Endothelial cell (in vitro differentiated cells): ENCODE measurements around the gene SLC25A25. TPM values are rescaled to one million over a fixed set of nuclear protein-coding genes. Genes with fewer than 3 reads are reported as not detected.
"Not testable (repeated sequence)": the region's sequence is repeated elsewhere in the genome, so short reads cannot be mapped to it uniquely, and the experiment has no call there.

Experiments
- DNase-seq: peaks from one replicate; pipeline ENCODE4 v3.0.0; 2021; ENCODE audit warnings: low spot score
- H3K27ac Mint-ChIP-seq: one replicate; pipeline ENCODE4 v1.8.0; 2021; ENCODE audit warnings: mixed read lengths, inconsistent platforms; ENCODE audit not compliant: unreplicated experiment
- H3K27me3 Mint-ChIP-seq: one replicate; pipeline ENCODE4 v1.8.0; 2021; ENCODE audit warnings: mild to moderate bottlenecking, moderate library complexity, mixed read lengths, inconsistent platforms; ENCODE audit not compliant: unreplicated experiment
- H3K36me3 Mint-ChIP-seq: one replicate; pipeline ENCODE4 v1.8.0; 2021; ENCODE audit warnings: mild to moderate bottlenecking, low read depth, mixed read lengths, inconsistent platforms; ENCODE audit not compliant: unreplicated experiment
- H3K4me1 Mint-ChIP-seq: one replicate; pipeline ENCODE4 v1.8.0; 2021; ENCODE audit warnings: mild to moderate bottlenecking, mixed read lengths, inconsistent platforms; ENCODE audit not compliant: unreplicated experiment
- H3K4me3 Mint-ChIP-seq: one replicate; pipeline ENCODE4 v1.8.0; 2021; ENCODE audit warnings: mild to moderate bottlenecking, mixed read lengths, inconsistent platforms; ENCODE audit not compliant: unreplicated experiment
- H3K9me3 Mint-ChIP-seq: one replicate; pipeline ENCODE4 v1.8.0; 2021; ENCODE audit warnings: mixed read lengths, inconsistent platforms; ENCODE audit not compliant: unreplicated experiment
- total RNA-seq: library from RNA; stranded (reverse); fragmentation: NEBNext Ultra II Directional; extraction: Animal tissue kit (Norgen Biotek cat#: 25700); gene quantifications from one replicate; pipeline ENCODE4 v1.2.1, GENCODE V29; 2021; ENCODE audit not compliant: unreplicated experiment
- TF ChIP-seq, protein P1 (sequence below): fragments of 200-600 bp; sonication (generic); IDR thresholded peaks from one replicate; pipeline ENCODE4 v1.5.0; 2021; ENCODE audit warnings: antibody characterized with exemption; ENCODE audit not compliant: unreplicated experiment

Gene SLC25A25
- total RNA-seq, 1 donor from 2014 or later = 8.5 TPM

DNA sequence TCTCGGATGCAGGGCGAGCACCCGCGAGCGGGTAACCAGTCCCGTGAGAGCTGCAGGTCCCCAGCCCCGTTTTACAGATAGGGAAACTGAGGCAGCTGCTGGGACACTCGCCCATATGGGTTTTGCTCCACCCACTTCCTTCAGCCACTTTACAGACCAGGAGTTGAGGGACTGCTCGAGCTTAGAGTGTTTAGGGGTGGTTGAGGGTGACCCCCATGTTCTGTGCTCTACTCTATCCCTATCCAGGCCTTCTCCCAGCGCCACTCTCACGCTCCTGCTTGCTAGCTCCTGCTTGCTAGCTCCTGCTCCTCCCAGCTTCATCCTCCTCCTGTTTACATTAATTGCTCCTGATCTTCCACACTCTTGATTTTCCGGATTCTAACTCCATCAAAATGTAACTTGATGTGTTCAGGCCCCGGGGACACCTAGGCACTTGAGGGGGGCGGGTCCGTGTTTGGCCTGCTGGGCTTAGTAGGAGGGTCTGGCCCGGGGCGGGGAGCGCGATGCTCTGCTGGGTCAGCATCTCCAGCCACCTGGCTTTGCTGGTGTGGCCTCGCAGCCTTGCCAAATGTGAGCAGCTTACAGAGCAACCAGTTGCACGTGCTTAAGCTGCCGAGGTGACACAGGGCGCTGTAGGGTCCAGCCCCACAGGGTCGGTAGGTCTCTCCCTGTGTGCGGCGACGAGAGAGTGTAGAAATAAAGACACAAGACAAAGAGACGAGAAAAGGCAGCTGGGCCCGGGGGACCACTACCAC lies 61.0 kb downstream of the SLC25A25 start:
- peaks cover 8% of the 10 kb centered on the region for H3K9me3 Mint-ChIP-seq
- no peak for DNase-seq
- peak overlapping the region; percentile 90 for H3K4me3 Mint-ChIP-seq
- H3K4me1 Mint-ChIP-seq = peaks cover 16% of the 10 kb centered on the region
- peaks cover 6% of the 10 kb centered on the region for H3K27me3 Mint-ChIP-seq
- TF ChIP-seq, protein P1, sequence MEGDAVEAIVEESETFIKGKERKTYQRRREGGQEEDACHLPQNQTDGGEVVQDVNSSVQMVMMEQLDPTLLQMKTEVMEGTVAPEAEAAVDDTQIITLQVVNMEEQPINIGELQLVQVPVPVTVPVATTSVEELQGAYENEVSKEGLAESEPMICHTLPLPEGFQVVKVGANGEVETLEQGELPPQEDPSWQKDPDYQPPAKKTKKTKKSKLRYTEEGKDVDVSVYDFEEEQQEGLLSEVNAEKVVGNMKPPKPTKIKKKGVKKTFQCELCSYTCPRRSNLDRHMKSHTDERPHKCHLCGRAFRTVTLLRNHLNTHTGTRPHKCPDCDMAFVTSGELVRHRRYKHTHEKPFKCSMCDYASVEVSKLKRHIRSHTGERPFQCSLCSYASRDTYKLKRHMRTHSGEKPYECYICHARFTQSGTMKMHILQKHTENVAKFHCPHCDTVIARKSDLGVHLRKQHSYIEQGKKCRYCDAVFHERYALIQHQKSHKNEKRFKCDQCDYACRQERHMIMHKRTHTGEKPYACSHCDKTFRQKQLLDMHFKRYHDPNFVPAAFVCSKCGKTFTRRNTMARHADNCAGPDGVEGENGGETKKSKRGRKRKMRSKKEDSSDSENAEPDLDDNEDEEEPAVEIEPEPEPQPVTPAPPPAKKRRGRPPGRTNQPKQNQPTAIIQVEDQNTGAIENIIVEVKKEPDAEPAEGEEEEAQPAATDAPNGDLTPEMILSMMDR = no peak
- no peak overlapping the region for H3K27ac Mint-ChIP-seq
- H3K36me3 Mint-ChIP-seq = peaks cover 3% of the 10 kb centered on the region

DNA sequence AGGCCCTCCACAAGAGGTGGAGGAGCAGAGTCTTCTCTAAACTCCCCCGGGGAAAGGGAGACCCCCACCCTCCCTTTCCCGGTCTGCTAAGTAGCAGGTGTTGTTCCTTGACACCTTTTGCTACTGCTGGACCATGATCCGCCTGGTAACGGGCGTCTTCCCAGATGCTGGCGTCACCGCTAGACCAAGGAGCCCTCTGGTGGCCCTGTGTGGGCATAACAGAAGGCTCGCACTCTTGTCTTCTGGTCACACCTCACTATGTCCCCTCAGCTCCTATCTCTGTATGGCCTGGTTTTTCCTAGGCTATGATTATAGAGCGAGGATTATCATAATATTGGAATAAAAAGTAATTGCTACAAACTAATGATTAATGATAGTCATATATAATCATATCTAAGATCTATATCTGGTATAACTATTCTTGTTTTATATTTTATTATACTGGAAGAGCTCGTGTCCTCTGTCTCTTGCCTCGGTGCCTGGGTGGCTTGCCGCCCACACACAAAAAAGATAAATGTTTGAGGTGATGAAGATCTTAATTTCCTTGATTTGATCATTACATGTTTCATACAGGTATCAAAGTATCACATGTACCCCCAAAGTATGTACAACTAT lies 62.1 kb downstream of the SLC25A25 start:
- peak; percentile 67 for DNase-seq
- H3K36me3 Mint-ChIP-seq, H3K9me3 Mint-ChIP-seq, H3K4me3 Mint-ChIP-seq, H3K27ac Mint-ChIP-seq, H3K27me3 Mint-ChIP-seq: not testable (repeated sequence)
- TF ChIP-seq, protein P1 = peak; percentile 23
- peaks cover 11% of the 10 kb centered on the region for H3K4me1 Mint-ChIP-seq

DNA sequence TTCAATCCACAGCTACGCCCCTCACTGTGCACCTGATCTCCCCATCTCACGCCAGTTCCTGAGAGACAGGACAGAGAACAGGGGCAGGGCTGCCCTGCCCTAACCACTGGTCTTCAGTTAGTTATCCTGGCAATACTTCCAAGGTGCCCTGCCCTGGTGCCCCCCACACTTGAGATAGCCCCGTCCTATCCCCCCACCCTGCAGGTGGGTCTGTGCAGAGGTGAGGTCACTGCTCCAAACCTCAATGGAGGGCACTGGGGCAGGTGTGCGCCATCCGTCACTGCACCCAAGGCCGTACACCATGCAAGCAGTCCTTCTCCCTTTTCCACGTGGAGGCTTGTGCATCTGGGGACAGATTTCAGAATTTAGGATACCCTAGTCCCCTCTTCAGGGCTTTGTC lies 62.6 kb downstream of the SLC25A25 start:
- not testable (repeated sequence) for DNase-seq, H3K27ac Mint-ChIP-seq, H3K36me3 Mint-ChIP-seq, H3K4me1 Mint-ChIP-seq, H3K27me3 Mint-ChIP-seq, H3K4me3 Mint-ChIP-seq, H3K9me3 Mint-ChIP-seq

DNA sequence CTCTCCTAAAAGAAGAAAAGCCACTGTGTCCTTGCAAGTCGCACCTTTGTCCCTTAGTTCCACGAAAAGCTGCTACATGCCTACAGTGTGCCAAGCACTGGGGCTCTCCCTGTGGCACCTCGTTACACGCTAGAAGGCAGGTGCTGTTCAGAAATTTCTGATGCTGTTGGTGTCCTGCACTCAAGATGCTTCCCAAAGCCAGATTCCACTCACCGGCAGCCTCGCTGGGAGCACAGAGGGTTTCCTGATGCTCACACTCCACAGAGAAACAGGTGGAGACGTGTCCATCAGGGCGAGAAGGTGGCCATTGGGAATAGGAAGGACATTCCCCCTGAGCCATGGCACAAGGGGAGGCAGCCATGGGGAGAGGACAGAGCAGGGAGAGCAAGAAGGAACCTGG lies 63.3 kb downstream of the SLC25A25 start:
- H3K4me1 Mint-ChIP-seq, H3K4me3 Mint-ChIP-seq, H3K27ac Mint-ChIP-seq, H3K27me3 Mint-ChIP-seq, H3K36me3 Mint-ChIP-seq, H3K9me3 Mint-ChIP-seq, DNase-seq: not testable (repeated sequence)

DNA sequence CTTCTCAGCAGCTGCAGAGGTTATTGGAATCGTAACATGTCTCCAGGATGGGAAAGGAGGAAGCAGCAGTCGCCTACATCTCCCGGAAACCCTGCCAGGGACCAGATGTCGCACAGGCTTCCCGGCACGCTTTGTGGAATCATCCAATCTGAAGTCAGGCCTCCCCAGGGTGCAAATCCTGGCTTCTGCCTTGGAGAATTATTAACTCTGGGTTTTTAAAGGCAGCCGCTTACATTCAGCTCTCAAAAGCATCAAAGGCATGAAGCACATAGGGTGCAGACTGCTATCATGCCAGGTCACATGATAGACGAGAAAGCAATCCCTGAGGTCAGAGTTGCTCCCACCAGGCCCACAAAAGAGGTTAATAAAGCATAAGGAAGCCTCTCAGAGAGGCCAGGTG lies 64.1 kb downstream of the SLC25A25 start:
- not testable (repeated sequence) for H3K27ac Mint-ChIP-seq, H3K36me3 Mint-ChIP-seq, H3K27me3 Mint-ChIP-seq, H3K9me3 Mint-ChIP-seq, DNase-seq, H3K4me3 Mint-ChIP-seq, H3K4me1 Mint-ChIP-seq

DNA sequence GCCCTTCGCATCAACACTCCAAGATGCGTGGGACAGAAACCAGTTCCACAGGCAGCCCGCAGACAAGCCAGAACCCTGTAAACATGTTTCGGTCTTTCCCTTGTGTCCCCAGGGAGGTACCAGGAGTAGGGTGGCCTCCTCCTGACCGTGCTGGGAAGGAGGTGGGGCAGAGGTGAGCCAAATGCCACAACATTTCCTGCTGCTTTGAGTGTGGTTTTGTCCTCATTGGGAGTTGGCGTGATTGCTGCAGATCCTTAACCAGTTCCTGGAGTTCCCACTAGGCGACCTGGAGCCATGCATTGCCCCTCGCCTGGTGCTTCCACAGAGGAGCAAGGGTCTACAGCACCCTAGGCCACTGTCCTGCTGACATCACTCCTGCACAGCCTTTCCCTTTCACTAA lies 67.5 kb downstream of the SLC25A25 start:
- not testable (repeated sequence) for H3K27me3 Mint-ChIP-seq, DNase-seq, H3K27ac Mint-ChIP-seq, H3K9me3 Mint-ChIP-seq, H3K4me1 Mint-ChIP-seq, H3K4me3 Mint-ChIP-seq, H3K36me3 Mint-ChIP-seq
